Measurements from ENCODE around the gene RDH11.

- TF ChIP-seq CTCF (conservative IDR thresholded peaks at IDR 0.05; ENCODE audit: low read depth, low read length) (no peak), EZH2phosphoT487 (IDR thresholded peaks at IDR 0.05; ENCODE audit: borderline replicate concordance, low read length) (no peak), EZH2 (IDR thresholded peaks at IDR 0.05; ENCODE audit: low read length, unreplicated experiment) (no peak)
These were observed 5.6 kb downstream of the RDH11 start for GRCh38 chr14:67690011-67690410.

Measured in PC-3 (cell line).